NB4 (cell line): ENCODE data around the gene PLCH1.

Experiments used
- CTCF ChIP-seq: IDR thresholded peaks from one replicate; pipeline ENCODE4 v1.5.1; 2012; ENCODE audit warnings: low read depth, low read length
- POLR2A ChIP-seq: IDR thresholded peaks from 2 replicates; pipeline ENCODE4 v1.6.1; 2011; ENCODE audit warnings: mild to moderate bottlenecking; ENCODE audit not compliant: insufficient read length; ENCODE audit errors: extremely low read depth

- TF ChIP-seq CTCF (no peak), POLR2A (no peak)
Observed at GRCh38 chr3:155342344-155342743, 402.5 kb downstream of the PLCH1 start.
